CD14-positive monocyte (primary cell): ENCODE data around the gene FOXO4. TPM values are rescaled to one million over a fixed set of nuclear protein-coding genes. Genes with fewer than 3 reads are reported as not detected.
A peak's percentile ranks its signal among the peaks of the same experiment; 100 is the strongest.

Experiments
- DNase-seq, 3 donors: peaks; one replicate each; pipeline ENCODE4 v3.0.0-alpha.2; 2011 to 2022
- H2AFZ ChIP-seq: 2 replicates; pipeline ENCODE4 v1.6.0; 2012; ENCODE audit warnings: mild to moderate bottlenecking, low read depth, low read length, inconsistent platforms; ENCODE audit not compliant: insufficient read depth, poor library complexity, severe bottlenecking
- H3K27ac ChIP-seq, 2 donors: 1 replicate in 1 of 2; 2 replicates in 1 of 2; pipeline ENCODE4 v1.5.1; 2012 to 2013; ENCODE audit warnings: low read length in 2 of 2, control low read depth in 1 of 2, inconsistent platforms in 1 of 2, low read depth in 1 of 2, mild to moderate bottlenecking in 1 of 2
- H3K27me3 ChIP-seq, 2 donors: one replicate each; pipeline versions ENCODE4 v1.6.0 to v1.6.1; 2011 to 2013; ENCODE audit warnings: low read length in 2 of 2; ENCODE audit not compliant: control insufficient read depth in 2 of 2, insufficient read depth in 2 of 2
- H3K36me3 ChIP-seq, 2 donors: replicated peaks in 1 of 2; 1 replicate in 1 of 2; 2 replicates in 1 of 2; pipeline versions ENCODE4 v1.5.1 to v1.6.1; 2012 to 2013; ENCODE audit warnings: low read length in 2 of 2, control low read depth in 1 of 2, inconsistent platforms in 1 of 2, mild to moderate bottlenecking in 1 of 2; ENCODE audit not compliant: insufficient read depth in 2 of 2, control insufficient read depth in 1 of 2
- H3K4me1 ChIP-seq, 2 donors: 1 replicate in 1 of 2; 2 replicates in 1 of 2; pipeline versions ENCODE4 v1.5.1 to v1.6.1; 2012 to 2013; ENCODE audit warnings: low read length in 2 of 2, control low read depth in 1 of 2, inconsistent platforms in 1 of 2, mild to moderate bottlenecking in 1 of 2, moderate library complexity in 1 of 2; ENCODE audit not compliant: insufficient read depth in 2 of 2, control insufficient read depth in 1 of 2
- H3K4me2 ChIP-seq: replicated peaks from 2 replicates; pipeline ENCODE3; 2012; ENCODE audit warnings: low read length, moderate library complexity, mild to moderate bottlenecking; ENCODE audit not compliant: poor library complexity, severe bottlenecking; ENCODE audit errors: extremely low read depth
- H3K4me3 ChIP-seq, 3 experiments: fragments of 200-600 bp in 1 of 3; sonication (generic) in 1 of 3; replicated peaks in 1 of 3; 1 replicate in 2 of 3; 2 replicates in 1 of 3; pipeline ENCODE4 v1.5.1; 2011 to 2013; ENCODE audit warnings: low read length in 3 of 3, mild to moderate bottlenecking in 3 of 3, control low read depth in 2 of 3, low read depth in 2 of 3, inconsistent platforms in 1 of 3, moderate library complexity in 1 of 3
- H3K79me2 ChIP-seq: 2 replicates; pipeline ENCODE4 v1.6.0; 2012; ENCODE audit warnings: mild to moderate bottlenecking, control low read depth, inconsistent platforms, low read length, moderate library complexity; ENCODE audit not compliant: insufficient read depth
- H3K9ac ChIP-seq: 2 replicates; pipeline ENCODE4 v1.6.0; 2017; ENCODE audit warnings: low read length, mild to moderate bottlenecking; ENCODE audit not compliant: insufficient read depth, poor library complexity, severe bottlenecking
- H3K9me3 ChIP-seq, 2 donors: replicated peaks in 1 of 2; 1 replicate in 1 of 2; 2 replicates in 1 of 2; pipeline versions ENCODE4 v1.5.1 to v1.6.1; 2012 to 2013; ENCODE audit warnings: low read length in 2 of 2, control low read depth in 1 of 2; ENCODE audit not compliant: control insufficient read depth in 1 of 2, insufficient read depth in 1 of 2
- H4K20me1 ChIP-seq: 2 replicates; pipeline ENCODE4 v1.6.0; 2012; ENCODE audit warnings: mild to moderate bottlenecking, low read length, control low read depth, moderate library complexity; ENCODE audit not compliant: insufficient read depth
- H3K27ac Mint-ChIP-seq, 7 donors: one replicate each; pipeline ENCODE4 v1.8.0; 2020; ENCODE audit warnings: mild to moderate bottlenecking in 7 of 7, mixed read lengths in 7 of 7, moderate library complexity in 6 of 7, inconsistent platforms in 2 of 7
- H3K27me3 Mint-ChIP-seq, 3 donors: one replicate each; pipeline ENCODE4 v1.8.0; 2021 to 2022; ENCODE audit warnings: low read depth in 3 of 3, mild to moderate bottlenecking in 3 of 3, mixed read lengths in 3 of 3, moderate library complexity in 3 of 3, inconsistent platforms in 1 of 3
- H3K36me3 Mint-ChIP-seq, 2 donors: one replicate each; pipeline ENCODE4 v1.8.0; 2020; ENCODE audit warnings: mixed read lengths in 2 of 2, inconsistent platforms in 1 of 2, mild to moderate bottlenecking in 1 of 2
- H3K4me1 Mint-ChIP-seq: one replicate; pipeline ENCODE4 v1.8.0; 2020; ENCODE audit warnings: mild to moderate bottlenecking, mixed read lengths
- H3K4me3 Mint-ChIP-seq, 2 donors: one replicate each; pipeline ENCODE4 v1.8.0; 2020; ENCODE audit warnings: mild to moderate bottlenecking in 2 of 2, mixed read lengths in 2 of 2, moderate library complexity in 1 of 2
- H3K9me3 Mint-ChIP-seq, 7 donors: one replicate each; pipeline ENCODE4 v1.8.0; 2020 to 2022; ENCODE audit warnings: mixed read lengths in 7 of 7, mild to moderate bottlenecking in 6 of 7, moderate library complexity in 6 of 7, inconsistent platforms in 2 of 7
- CTCF ChIP-seq: fragments of 200-600 bp; IDR thresholded peaks from one replicate; pipeline ENCODE4 v1.8.0; 2022; ENCODE audit warnings: antibody characterized with exemption, mild to moderate bottlenecking
- WGBS: methylation state at CpG from one replicate; pipeline ENCODE4 v1.1.5; 2013; ENCODE audit warnings: missing lambda C conversion rate; ENCODE audit not compliant: insufficient coverage; 5-methylcytosine and 5-hydroxymethylcytosine counted together
- intact Hi-C, 2 donors: fragments of 100-400 bp; cut with micrococcal nuclease; formaldehyde crosslinking; loops; one replicate each; pipeline versions ENCODE4 v1.15.0 to v1.15.1; 2023
- polyA plus RNA-seq, 3 donors: library from polyadenylated mRNA; depleted of rRNA in 1 of 3; unstranded in 2 of 3; stranded (reverse) in 1 of 3; fragments of 300-500 nt in 2 of 3; fragments of >200 nt in 1 of 3; fragmentation: Illumina TruSeq in 2 of 3; gene quantifications; 1 replicate in 2 of 3; 2 replicates in 1 of 3; pipeline ENCODE4 v1.2.3, GENCODE V29; 2012 to 2021

Gene FOXO4
- polyA plus RNA-seq, 3 donors = 1.4 to 9.2 (median 1.5) TPM

- Histone ChIP-seq H4K20me1 (no peaks in the 10 kb centered on the region), H2AFZ (peak overlapping the region; percentile 81), H3K4me1 (peaks cover 23 to 29% of the 10 kb centered on the region in 2 donors), H3K27me3 (no peaks in the 10 kb centered on the region), H3K79me2 (no peaks in the 10 kb centered on the region), H3K9ac (no peak overlapping the region), H3K4me2 (peak overlapping the region; percentile 80), H3K27ac (no peak overlapping the region), H3K9me3 (no peaks in the 10 kb centered on the region), H3K36me3 (no peaks in the 10 kb centered on the region), H3K4me3 (peak overlapping the region; percentile 53 to 85 (median 83))
- 100% methylated on average over 1 of the region's 6 CpGs for WGBS
- DNase-seq = no peak
- Mint-ChIP-seq H3K27me3 (peaks cover 0 to 18% (median 5%) of the 10 kb centered on the region in 3 donors), H3K27ac (peak overlapping the region in 2 of 7 donors; percentile 93 to 94), H3K4me1 (peaks cover 20% of the 10 kb centered on the region), H3K4me3 (peak overlapping the region; percentile 92 to 98), H3K9me3 (peaks cover 0 to 6% (median 0%) of the 10 kb centered on the region in 7 donors), H3K36me3 (peaks cover 4 to 5% of the 10 kb centered on the region in 2 donors)
- intact Hi-C loops = loop anchor here (5.0 to 10.0 kb wide), 2 partner anchors 80 to 87 kb away; no protein-coding TSS in a partner anchor
- TF ChIP-seq CTCF = no peak
Measured at GRCh38 chrX:71095033-71095432, 618 bp upstream of the FOXO4 start.

GRCh38 chrX:71095981-71096759 lies 519 bp downstream of the FOXO4 start:
- peaks cover 13% of the 10 kb centered on the region in 2 donors for H3K36me3 Mint-ChIP-seq
- peak overlapping the region; percentile 80 to 94 (median 91) for H3K27ac Mint-ChIP-seq
- peaks cover 0 to 21% (median 5%) of the 10 kb centered on the region in 3 donors for H3K27me3 Mint-ChIP-seq
- H3K4me3 Mint-ChIP-seq = peak overlapping the region; percentile 92 to 98
- Histone ChIP-seq H2AFZ (peak overlapping the region; percentile 81), H3K27me3 (no peaks in the 10 kb centered on the region), H3K9me3 (no peaks in the 10 kb centered on the region), H3K9ac (peak overlapping the region; percentile 49), H3K4me2 (peak overlapping the region; percentile 80), H3K36me3 (peaks cover 0 to 4% of the 10 kb centered on the region in 2 donors), H3K4me1 (peaks cover 23 to 29% of the 10 kb centered on the region in 2 donors), H3K4me3 (peak overlapping the region; percentile 83 to 90 (median 85)), H3K79me2 (no peaks in the 10 kb centered on the region), H4K20me1 (no peaks in the 10 kb centered on the region), H3K27ac (peak overlapping the region; percentile 6 to 75)
- H3K4me1 Mint-ChIP-seq = peaks cover 20% of the 10 kb centered on the region
- TF ChIP-seq CTCF = no peak
- intact Hi-C loops = loop anchor here (5.0 to 10.0 kb wide), 2 partner anchors 79 to 86 kb away; no protein-coding TSS in a partner anchor
- peak in 1 of 3 donors; percentile 23 for DNase-seq
- peaks cover 0 to 6% (median 0%) of the 10 kb centered on the region in 7 donors for H3K9me3 Mint-ChIP-seq
- WGBS = 0% methylated on average over 26 of the region's 46 CpGs
